ENCODE results near the gene XDH. TPM values are rescaled to one million over a fixed set of nuclear protein-coding genes. Genes with fewer than 3 reads are reported as not detected.

XDH gene
- total RNA-seq, 1 donor from 2014 or later = 5.6 TPM

- no peaks in the 10 kb centered on the region for H3K9me3 Mint-ChIP-seq (ENCODE audit: low read depth)
- peak; percentile 11 for TF ChIP-seq CTCF (IDR thresholded peaks at IDR 0.05; ENCODE audit: unreplicated experiment)
- no peak overlapping the region for H3K27ac Mint-ChIP-seq
- no peaks in the 10 kb centered on the region for H3K4me1 Mint-ChIP-seq (ENCODE audit: low read depth)
- H3K27me3 Mint-ChIP-seq = no peaks in the 10 kb centered on the region
- H3K36me3 Mint-ChIP-seq (ENCODE audit: insufficient read depth) = no peaks in the 10 kb centered on the region
- H3K4me3 Mint-ChIP-seq (ENCODE audit: low read depth) = no peak overlapping the region
- no peak for DNase-seq (ENCODE audit: low spot score, unreplicated experiment)
Measured at GRCh38 chr2:31434911-31435310, 20.4 kb upstream of the XDH start.

GRCh38 chr2:31433541-31433940 is 19.0 kb upstream of the XDH start:
- Mint-ChIP-seq H3K4me1 (ENCODE audit: low read depth) (no peaks in the 10 kb centered on the region), H3K4me3 (ENCODE audit: low read depth) (no peak overlapping the region), H3K27me3 (no peaks in the 10 kb centered on the region), H3K9me3 (ENCODE audit: low read depth) (no peaks in the 10 kb centered on the region), H3K27ac (no peak overlapping the region), H3K36me3 (ENCODE audit: insufficient read depth) (no peaks in the 10 kb centered on the region)
- DNase-seq (ENCODE audit: low spot score, unreplicated experiment) = no peak
- no peak for TF ChIP-seq CTCF (IDR thresholded peaks at IDR 0.05; ENCODE audit: unreplicated experiment)

- no peak for TF ChIP-seq CTCF (IDR thresholded peaks at IDR 0.05; ENCODE audit: unreplicated experiment)
- Mint-ChIP-seq H3K4me1 (ENCODE audit: low read depth) (no peaks in the 10 kb centered on the region), H3K9me3 (ENCODE audit: low read depth) (no peaks in the 10 kb centered on the region), H3K4me3 (ENCODE audit: low read depth) (no peak overlapping the region), H3K27ac (no peak overlapping the region), H3K36me3 (ENCODE audit: insufficient read depth) (no peaks in the 10 kb centered on the region), H3K27me3 (no peaks in the 10 kb centered on the region)
- DNase-seq (ENCODE audit: low spot score, unreplicated experiment) = no peak
Measured at GRCh38 chr2:31430439-31431165, 16.1 kb upstream of the XDH start.

- no peak for DNase-seq (ENCODE audit: low spot score, unreplicated experiment)
- Mint-ChIP-seq H3K36me3 (ENCODE audit: insufficient read depth) (no peaks in the 10 kb centered on the region), H3K27ac (no peak overlapping the region), H3K4me3 (ENCODE audit: low read depth) (no peak overlapping the region), H3K9me3 (ENCODE audit: low read depth) (no peaks in the 10 kb centered on the region), H3K4me1 (ENCODE audit: low read depth) (no peaks in the 10 kb centered on the region), H3K27me3 (no peaks in the 10 kb centered on the region)
- no peak for TF ChIP-seq CTCF (IDR thresholded peaks at IDR 0.05; ENCODE audit: unreplicated experiment)
Measured at GRCh38 chr2:31429759-31430438, 15.4 kb upstream of the XDH start.

- no peaks in the 10 kb centered on the region for H3K9me3 Mint-ChIP-seq (ENCODE audit: low read depth)
- no peak overlapping the region for H3K4me3 Mint-ChIP-seq (ENCODE audit: low read depth)
- H3K36me3 Mint-ChIP-seq (ENCODE audit: insufficient read depth) = no peaks in the 10 kb centered on the region
- H3K27me3 Mint-ChIP-seq = no peaks in the 10 kb centered on the region
- TF ChIP-seq CTCF (IDR thresholded peaks at IDR 0.05; ENCODE audit: unreplicated experiment) = no peak
- no peaks in the 10 kb centered on the region for H3K4me1 Mint-ChIP-seq (ENCODE audit: low read depth)
- no peak overlapping the region for H3K27ac Mint-ChIP-seq
- no peak for DNase-seq (ENCODE audit: low spot score, unreplicated experiment)
Measured at GRCh38 chr2:31429040-31429439, 14.5 kb upstream of the XDH start.
